Measurements from ENCODE around the gene NFIC. TPM values are rescaled to one million over a fixed set of nuclear protein-coding genes. Genes with fewer than 3 reads are reported as not detected.
A peak's percentile ranks its signal among the peaks of the same experiment; 100 is the strongest.

The NFIC gene
- total RNA-seq, 1 donor from 2014 or later = 142 TPM

DNA sequence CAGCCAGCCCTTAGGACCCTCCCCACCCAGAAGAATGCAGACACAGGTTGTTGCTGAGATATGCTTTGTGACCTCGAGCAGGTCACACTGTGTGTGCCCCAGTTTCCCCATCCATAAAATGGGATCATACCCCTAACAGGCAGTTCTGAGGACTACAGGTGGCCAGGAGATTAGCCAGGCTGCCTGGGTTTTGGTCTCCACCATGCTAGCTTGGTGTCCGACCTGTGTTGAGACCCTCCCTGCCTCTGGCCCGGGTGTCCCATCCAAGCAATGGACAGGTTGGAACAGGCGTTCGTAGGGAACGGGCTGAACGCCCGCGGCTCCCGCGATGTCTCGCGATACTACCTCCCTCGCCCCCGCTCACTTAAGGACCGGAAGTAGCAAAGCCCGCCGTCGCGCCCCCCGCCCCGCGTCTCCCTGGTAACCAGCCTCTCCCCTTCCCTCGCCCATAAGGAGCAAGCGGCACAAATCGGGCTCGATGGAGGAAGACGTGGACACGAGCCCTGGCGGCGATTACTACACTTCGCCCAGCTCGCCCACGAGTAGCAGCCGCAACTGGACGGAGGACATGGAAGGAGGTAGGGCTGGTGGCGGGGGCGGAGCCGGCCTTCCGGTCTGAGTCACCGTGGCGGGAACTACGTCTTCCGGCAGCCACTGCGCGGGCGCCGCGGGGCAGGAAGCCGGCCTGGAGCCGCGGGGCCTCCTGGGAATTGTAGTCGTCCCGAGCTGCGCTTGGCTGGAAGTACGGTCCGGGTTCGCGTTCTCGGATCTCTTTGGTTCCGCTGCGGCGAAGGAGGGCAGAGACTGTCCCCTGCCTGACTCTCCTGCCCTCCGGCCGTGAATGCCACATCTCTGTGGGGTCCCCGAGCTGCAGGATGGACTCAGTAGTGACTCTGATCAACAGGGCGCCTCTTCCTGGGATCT, 68.5 kb downstream of the NFIC start:
- Histone ChIP-seq H3K4me1 (peaks cover 48% of the 10 kb centered on the region), H3K27me3 (no peaks in the 10 kb centered on the region), H3K9me3 (no peaks in the 10 kb centered on the region), H3K27ac (peak overlapping the region; percentile 94), H3K4me3 (peak overlapping the region; percentile 28 to 41), H3K36me3 (peaks cover 0 to 36% of the 10 kb centered on the region in 2 donors)
- no peak for DNase-seq (ENCODE audit: extremely low spot score in 2 of 2)
- peak; percentile 95 to 97 for TF ChIP-seq POLR2AphosphoS5 (IDR thresholded peaks at IDR 0.05; ENCODE audit: insufficient read depth in 1 of 2, low read depth in 1 of 2)
- TF ChIP-seq, protein P1, sequence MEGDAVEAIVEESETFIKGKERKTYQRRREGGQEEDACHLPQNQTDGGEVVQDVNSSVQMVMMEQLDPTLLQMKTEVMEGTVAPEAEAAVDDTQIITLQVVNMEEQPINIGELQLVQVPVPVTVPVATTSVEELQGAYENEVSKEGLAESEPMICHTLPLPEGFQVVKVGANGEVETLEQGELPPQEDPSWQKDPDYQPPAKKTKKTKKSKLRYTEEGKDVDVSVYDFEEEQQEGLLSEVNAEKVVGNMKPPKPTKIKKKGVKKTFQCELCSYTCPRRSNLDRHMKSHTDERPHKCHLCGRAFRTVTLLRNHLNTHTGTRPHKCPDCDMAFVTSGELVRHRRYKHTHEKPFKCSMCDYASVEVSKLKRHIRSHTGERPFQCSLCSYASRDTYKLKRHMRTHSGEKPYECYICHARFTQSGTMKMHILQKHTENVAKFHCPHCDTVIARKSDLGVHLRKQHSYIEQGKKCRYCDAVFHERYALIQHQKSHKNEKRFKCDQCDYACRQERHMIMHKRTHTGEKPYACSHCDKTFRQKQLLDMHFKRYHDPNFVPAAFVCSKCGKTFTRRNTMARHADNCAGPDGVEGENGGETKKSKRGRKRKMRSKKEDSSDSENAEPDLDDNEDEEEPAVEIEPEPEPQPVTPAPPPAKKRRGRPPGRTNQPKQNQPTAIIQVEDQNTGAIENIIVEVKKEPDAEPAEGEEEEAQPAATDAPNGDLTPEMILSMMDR (IDR thresholded peaks at IDR 0.05) = no peak
- intact Hi-C loops (cut with DNase I) = no loop called here

DNA sequence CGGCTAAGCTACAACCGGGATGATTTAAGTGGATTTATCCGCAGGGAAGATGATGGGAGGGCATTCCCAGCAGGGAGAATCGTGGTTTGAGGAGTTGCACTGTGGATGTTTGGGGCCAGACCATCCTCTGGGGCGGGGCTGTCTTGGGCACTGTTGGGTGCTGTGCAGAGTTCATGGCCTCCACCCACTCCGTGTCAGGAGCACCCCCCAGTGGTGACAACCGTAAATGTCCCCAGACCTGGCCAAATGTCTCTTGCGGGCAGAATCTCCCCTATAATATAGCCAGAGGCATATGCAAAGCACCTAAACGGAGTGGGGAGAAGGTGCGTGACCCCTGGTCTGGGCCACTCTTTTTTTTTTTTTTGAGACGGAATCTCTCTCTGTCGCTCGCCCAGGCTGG, 73.7 kb downstream of the NFIC start:
- Histone ChIP-seq H3K27ac (no peak overlapping the region), H3K36me3 (peaks cover 0 to 28% of the 10 kb centered on the region in 2 donors), H3K4me1 (peaks cover 31% of the 10 kb centered on the region), H3K4me3 (no peak overlapping the region), H3K9me3 (no peaks in the 10 kb centered on the region), H3K27me3 (no peaks in the 10 kb centered on the region)
- TF ChIP-seq, protein P1 (IDR thresholded peaks at IDR 0.05) = peak in 1 of 3 experiments; percentile 29
- TF ChIP-seq POLR2A (IDR thresholded peaks at IDR 0.05) = no peak
- DNase-seq (ENCODE audit: extremely low spot score in 2 of 2) = no peak
- intact Hi-C loops (cut with DNase I) = no loop called here

DNA sequence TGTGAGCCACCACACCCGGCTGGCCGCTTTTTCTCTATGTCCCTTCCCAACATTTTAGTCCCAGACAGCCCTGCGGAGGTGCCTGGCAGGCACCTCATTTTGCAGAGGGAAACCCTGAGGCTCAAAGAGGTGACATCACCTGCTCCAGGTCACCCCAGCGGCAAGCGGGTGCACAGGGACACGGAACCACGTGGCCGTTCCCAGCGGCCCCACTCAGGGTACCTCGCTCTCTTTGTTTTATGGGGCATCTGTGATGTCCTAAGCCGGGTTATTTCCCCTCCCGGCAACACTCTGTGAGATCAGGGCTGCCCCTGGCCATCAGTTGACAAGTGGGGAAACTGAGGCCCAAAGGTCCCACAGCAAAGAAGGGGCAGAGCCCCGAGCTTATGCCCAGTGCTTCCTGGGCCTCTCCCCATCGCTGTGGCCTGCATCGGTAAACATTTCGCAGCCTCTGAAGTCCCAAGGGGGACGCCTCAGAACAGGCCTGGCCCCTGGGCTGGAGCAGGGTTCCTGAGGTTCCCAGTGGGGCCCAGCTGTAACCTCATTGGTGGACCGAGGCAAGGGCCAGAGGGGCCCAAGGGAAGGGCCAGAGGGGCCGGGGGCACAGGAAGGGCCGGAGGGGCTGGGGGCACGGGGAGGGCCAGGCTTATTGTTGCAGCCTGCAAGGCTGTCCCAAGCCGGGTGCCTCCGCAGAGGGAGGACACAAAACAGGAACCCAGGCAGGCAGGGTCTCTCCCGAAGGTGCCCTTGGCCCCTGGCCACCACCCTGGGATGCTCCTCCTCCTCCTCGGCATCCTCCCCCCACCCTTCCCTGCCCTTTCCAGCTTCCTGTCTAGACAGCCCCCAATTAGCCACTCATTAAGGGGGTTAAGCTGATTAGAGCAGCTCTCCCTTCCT, 75.0 kb downstream of the NFIC start:
- no peak overlapping the region for H3K4me3 ChIP-seq
- no peaks in the 10 kb centered on the region for H3K9me3 ChIP-seq
- intact Hi-C loops (cut with DNase I) = no loop called here
- H3K4me1 ChIP-seq = peaks cover 33% of the 10 kb centered on the region
- TF ChIP-seq POLR2AphosphoS5 (IDR thresholded peaks at IDR 0.05; ENCODE audit: insufficient read depth in 1 of 2, low read depth in 1 of 2) = peak in 1 of 2 donors; percentile 12
- TF ChIP-seq, protein P1 (IDR thresholded peaks at IDR 0.05) = no peak
- TF ChIP-seq POLR2A (IDR thresholded peaks at IDR 0.05) = no peak
- peak overlapping the region; percentile 66 for H3K27ac ChIP-seq
- no peaks in the 10 kb centered on the region for H3K27me3 ChIP-seq
- no peak for DNase-seq (ENCODE audit: extremely low spot score in 2 of 2)
- H3K36me3 ChIP-seq = peaks cover 0 to 23% of the 10 kb centered on the region in 2 donors

DNA sequence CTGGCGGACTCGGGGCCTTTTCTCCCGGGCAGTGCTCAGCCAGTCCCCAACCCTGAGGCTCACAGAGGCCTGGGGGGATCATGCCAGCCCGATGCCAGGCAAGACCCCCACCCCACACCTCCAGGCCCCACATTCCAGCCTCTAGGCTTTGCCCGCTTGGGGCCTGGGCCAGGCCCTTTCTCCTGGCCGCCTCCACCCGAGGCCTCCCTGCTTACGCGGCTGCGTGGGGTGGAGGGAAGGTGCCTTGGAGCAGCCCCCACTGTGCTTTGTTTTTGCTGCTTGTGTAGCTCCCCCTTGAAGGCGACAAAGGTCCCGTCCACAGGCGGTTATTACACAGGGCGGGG, 75.6 kb downstream of the NFIC start:
- DNase-seq (ENCODE audit: extremely low spot score in 2 of 2) = no peak
- TF ChIP-seq POLR2AphosphoS5 (IDR thresholded peaks at IDR 0.05; ENCODE audit: insufficient read depth in 1 of 2, low read depth in 1 of 2) = no peak
- no peak for TF ChIP-seq POLR2A (IDR thresholded peaks at IDR 0.05)
- TF ChIP-seq, protein P1 (IDR thresholded peaks at IDR 0.05) = no peak
- Histone ChIP-seq H3K9me3 (no peaks in the 10 kb centered on the region), H3K4me3 (no peak overlapping the region), H3K4me1 (peaks cover 33% of the 10 kb centered on the region), H3K36me3 (peaks cover 0 to 18% of the 10 kb centered on the region in 2 donors), H3K27me3 (no peaks in the 10 kb centered on the region), H3K27ac (peak overlapping the region; percentile 66)
- intact Hi-C loops (cut with DNase I) = no loop called here
